GM06990 (cell line): ENCODE measurements around the gene CLINT1.
"Not testable (repeated sequence)": the region's sequence is repeated elsewhere in the genome, so short reads cannot be mapped to it uniquely, and the experiment has no call there.

ENCODE experiments used
- DNase-seq: peaks from one replicate; pipeline ENCODE4 v3.0.0-alpha.2; 2011; ENCODE audit not compliant: insufficient read length; ENCODE audit errors: extremely low read depth
- H3K27me3 ChIP-seq: replicated peaks from 2 replicates; pipeline ENCODE4 v1.6.0; 2011; ENCODE audit warnings: low read length; ENCODE audit not compliant: control insufficient read depth, insufficient read depth
- H3K36me3 ChIP-seq: 2 replicates; pipeline ENCODE4 v1.5.1; 2011; ENCODE audit warnings: low read length; ENCODE audit not compliant: control insufficient read depth, insufficient read depth
- H3K4me3 ChIP-seq: replicated peaks from 2 replicates; pipeline ENCODE4 v1.5.1; 2011; ENCODE audit warnings: low read depth, mild to moderate bottlenecking, control low read depth, low read length
- TF ChIP-seq, protein P1 (sequence below): IDR thresholded peaks from 2 replicates; pipeline ENCODE4 v1.5.1; 2011; ENCODE audit warnings: low read length, control low read depth, mild to moderate bottlenecking, inconsistent platforms; ENCODE audit not compliant: insufficient read depth, poor library complexity, severe bottlenecking

CLINT1 gene

DNA sequence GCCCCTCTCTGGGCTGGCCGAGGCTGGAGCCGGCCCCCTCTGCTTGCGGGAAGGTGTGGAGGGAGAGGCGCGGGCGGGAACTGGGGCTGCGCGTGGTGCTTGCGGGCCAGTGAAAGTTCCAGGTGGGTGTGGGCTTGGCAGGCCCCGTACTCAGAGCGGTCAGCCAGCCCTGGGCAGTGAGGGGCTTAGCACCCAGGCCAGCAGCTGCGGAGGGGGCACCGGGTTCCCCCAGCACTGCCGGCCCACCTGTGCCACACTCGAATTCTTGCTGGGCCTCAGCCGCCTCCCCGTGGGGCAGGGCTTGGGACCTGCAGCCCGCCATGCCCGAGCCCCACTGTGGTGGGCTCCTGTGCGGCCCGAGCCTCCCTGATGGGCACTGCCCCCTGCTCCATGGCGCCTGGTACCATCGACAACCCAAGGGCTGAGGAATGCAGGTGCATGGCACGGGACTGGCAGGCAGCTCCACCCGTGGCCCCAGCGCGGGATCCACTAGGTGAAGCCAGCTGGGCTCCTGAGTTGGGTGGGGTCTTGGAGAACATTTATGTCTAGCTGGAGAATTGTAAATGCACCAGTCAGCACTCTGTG lies 27.9 kb upstream of the CLINT1 start:
- DNase-seq, result no peak
- H3K4me3 ChIP-seq, result no peak overlapping the region
- no peaks in the 10 kb centered on the region for H3K27me3 ChIP-seq
- no peaks in the 10 kb centered on the region for H3K36me3 ChIP-seq
- TF ChIP-seq, protein P1, sequence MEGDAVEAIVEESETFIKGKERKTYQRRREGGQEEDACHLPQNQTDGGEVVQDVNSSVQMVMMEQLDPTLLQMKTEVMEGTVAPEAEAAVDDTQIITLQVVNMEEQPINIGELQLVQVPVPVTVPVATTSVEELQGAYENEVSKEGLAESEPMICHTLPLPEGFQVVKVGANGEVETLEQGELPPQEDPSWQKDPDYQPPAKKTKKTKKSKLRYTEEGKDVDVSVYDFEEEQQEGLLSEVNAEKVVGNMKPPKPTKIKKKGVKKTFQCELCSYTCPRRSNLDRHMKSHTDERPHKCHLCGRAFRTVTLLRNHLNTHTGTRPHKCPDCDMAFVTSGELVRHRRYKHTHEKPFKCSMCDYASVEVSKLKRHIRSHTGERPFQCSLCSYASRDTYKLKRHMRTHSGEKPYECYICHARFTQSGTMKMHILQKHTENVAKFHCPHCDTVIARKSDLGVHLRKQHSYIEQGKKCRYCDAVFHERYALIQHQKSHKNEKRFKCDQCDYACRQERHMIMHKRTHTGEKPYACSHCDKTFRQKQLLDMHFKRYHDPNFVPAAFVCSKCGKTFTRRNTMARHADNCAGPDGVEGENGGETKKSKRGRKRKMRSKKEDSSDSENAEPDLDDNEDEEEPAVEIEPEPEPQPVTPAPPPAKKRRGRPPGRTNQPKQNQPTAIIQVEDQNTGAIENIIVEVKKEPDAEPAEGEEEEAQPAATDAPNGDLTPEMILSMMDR, result no peak

DNA sequence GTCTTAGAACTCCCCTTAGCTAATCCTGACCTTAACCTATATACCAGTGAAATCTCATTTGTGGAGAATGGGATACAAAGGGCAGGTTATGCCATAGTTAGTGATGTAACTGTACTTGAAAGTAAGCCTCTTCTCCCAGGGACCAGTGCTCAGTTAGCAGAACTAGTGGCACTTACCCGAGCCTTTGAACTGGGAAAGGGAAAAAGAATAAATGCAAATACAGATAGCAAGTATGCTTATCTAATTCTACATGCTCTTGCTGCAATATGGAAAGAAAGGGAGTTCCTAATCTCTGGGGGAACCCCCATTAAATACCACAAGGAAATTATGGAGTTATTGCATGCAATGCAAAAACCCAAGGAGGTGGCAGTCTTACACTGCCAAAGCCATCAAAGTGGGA lies 26.1 kb upstream of the CLINT1 start:
- not testable (repeated sequence) for DNase-seq, H3K4me3 ChIP-seq, H3K36me3 ChIP-seq, H3K27me3 ChIP-seq

DNA sequence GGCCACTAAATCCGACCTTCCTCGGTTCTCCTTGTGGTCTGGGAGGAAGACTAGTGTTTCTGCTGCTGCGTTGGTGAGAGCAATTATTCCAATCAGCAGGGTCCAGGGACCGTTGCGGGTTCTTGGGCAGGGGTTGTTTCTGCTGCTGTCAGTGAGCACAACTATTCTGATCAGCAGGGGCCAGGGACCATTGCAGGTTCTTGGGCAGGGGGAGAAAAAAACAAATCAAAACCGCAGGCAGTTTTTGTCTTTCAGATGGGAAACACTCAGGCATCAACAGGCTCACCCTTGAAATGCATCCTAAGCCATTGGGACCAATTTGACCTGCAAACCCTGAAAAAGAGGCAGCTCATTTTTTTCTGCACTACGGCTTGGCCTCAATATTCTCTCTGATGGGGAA lies 22.6 kb upstream of the CLINT1 start:
- not testable (repeated sequence) for H3K36me3 ChIP-seq, H3K4me3 ChIP-seq, H3K27me3 ChIP-seq, DNase-seq

DNA sequence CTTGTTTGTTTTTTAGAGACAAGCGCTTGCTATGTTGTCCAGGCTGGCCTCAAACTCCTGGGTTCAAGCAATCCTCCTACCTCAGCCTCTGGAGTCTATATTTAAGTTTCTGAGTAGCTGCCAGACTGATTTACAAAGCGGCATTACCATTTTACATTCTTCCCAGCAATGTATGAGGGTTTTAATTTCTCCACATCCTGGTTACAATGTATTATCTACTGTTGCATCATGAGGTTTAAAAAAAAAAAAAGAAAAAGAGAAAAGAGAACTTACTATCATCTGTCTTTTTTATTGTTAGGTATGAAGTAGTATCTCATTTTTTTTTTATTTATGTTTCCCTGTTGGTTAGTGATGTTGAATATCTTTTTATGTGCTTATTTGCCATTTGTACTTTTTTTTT lies 18.9 kb upstream of the CLINT1 start:
- no peak overlapping the region for H3K4me3 ChIP-seq
- H3K27me3 ChIP-seq, result no peaks in the 10 kb centered on the region; the same call in 1 of the 2 replicates
- DNase-seq, result no peak
- no peaks in the 10 kb centered on the region for H3K36me3 ChIP-seq
- TF ChIP-seq, protein P1, result no peak

DNA sequence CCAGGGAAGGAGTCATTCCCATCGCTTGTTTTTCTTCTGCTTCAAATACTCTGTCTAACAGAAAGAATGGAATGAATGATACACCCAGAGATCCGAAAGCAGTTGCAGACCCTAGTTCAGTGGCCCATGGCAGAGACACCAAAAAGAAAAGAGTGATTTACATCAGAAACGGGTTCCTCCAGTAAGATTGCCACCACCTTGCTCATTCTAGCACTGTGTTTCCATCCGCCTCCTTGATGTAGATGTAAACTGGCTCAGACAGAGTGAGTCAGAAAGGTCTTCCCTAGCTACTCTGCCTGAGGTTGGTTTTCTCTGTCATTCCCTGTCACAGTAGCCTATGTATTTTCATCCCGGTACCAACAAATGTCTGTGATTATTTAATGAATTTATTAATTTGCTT lies 15.9 kb upstream of the CLINT1 start:
- Histone ChIP-seq H3K4me3 (no peak overlapping the region), H3K36me3 (no peaks in the 10 kb centered on the region), H3K27me3 (no peaks in the 10 kb centered on the region; the same call in 1 of the 2 replicates)
- TF ChIP-seq, protein P1, result no peak
- no peak for DNase-seq

DNA sequence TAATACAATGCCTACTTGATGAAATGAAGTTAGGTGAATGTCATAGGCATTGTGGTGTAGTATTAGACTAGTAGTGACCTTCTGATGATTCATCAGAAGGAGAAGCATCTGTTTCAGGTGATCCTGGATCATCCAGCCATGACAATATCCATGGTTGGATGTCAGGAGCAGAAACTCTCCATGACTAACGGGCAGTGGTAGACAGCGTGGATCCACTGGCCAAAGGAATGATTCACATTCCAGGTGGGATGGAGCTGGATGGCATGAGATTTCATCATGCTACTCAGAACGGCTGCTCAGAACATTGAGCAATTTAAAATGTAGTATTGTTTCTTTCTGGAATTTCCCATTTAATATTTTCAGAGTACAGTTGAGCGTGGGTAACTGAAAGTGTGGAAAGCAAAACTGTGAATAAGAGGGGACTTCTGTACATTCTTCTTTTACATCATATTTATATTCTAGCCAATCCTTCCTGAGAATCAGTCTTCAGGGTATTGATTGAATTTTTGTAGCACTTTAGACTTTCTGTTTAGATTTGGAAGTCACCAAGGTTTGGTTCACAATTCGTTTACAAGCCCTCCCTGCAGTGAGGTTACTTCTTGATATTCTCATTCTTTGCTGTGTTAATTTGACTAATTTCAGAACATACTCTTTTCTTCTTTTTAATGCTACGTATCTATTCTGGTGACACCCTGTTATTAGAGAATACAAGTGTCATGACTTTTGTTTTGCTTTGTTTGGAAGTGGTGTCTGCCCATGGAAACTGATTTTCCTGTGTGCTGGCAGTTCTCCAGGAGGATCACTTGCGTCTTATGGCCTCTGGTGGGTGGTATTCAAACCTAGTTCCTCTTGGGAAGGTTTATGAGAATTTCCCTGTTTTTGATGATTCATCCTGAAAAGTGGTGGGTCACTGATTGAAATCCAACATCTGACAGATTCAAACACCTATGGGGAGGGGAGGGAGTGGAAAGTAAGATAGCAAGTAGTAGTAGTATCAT lies 12.2 kb upstream of the CLINT1 start:
- H3K4me3 ChIP-seq, result no peak overlapping the region
- TF ChIP-seq, protein P1, result no peak
- H3K36me3 ChIP-seq, result no peaks in the 10 kb centered on the region
- peak; percentile 30 for DNase-seq
- H3K27me3 ChIP-seq, result no peaks in the 10 kb centered on the region; the same call in 1 of the 2 replicates
